Iris pigment epithelial cell (primary cell): ENCODE data around the gene ETV1.

Experiments used
- DNase-seq: peaks from one replicate; pipeline ENCODE4 v3.0.0-alpha.2; 2011; ENCODE audit warnings: low read depth

Gene ETV1

DNA sequence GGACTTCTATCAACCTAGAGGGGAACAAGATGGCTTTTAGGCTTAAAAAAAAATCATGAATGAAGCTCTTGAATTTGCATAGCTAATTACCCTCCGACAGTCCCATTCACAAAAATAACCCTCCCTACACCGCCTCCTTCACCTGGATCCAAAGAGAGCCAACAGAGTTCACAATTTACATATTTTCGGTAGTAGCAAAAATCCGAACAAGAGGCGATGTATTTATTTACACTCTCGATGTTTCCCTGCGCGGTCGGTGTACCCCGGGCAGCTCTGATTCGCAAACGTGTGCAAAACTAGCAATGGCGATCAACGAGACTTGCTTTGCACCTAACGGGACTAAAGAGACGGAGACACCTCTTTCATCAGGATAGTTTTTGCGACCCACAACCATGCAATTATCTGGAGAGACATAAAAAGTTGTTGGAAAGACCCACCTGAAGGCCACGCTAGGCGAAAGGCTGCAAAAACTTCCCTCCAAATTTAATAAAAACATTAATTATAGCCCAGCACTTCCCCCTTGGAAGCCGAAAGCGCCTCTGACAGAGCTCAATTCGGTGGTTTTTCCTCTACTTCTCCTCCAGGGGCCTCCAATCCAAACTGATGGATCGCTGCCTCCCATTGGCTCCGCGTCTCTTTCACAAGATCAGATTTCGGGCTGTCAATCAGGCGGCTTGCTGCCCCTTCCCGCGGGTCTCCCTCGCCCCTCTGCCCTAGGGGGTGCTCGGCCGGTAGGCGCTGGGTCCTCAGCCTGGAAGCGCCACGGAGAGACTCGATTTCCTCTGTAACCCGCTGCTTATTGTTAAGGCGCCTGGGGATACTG, at the start of gene ETV1:
Gene ETV1, minus strand, starts transcription at position 541 of the 823 bp plus-strand sequence. CDS start 614 bp downstream, outside the sequence.
- DNase-seq = peak; percentile 84

DNA sequence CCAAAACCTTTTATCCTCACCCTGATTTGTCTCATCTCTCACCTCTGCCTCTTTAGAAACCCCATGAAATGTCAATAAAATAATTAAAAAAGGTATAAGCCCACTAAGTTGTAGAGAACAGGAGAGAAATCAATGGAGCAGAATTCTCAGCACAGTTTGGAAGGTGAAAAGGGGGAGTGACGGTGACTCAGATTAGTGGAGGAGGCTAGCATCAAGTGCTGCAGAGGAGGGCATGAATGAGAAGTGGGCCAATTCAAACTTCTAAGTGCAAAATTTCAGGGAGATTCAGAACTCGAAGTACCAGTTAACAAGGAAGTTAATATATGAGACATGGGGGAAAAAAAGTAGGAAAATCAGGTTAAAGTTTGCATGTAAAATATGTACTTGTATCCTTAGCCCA, 34.9 kb upstream of the ETV1 start:
- DNase-seq = no peak

GRCh38 chr7:14023838-14024237, 34.4 kb upstream of the ETV1 start:
- peak; percentile 5 for DNase-seq

DNA sequence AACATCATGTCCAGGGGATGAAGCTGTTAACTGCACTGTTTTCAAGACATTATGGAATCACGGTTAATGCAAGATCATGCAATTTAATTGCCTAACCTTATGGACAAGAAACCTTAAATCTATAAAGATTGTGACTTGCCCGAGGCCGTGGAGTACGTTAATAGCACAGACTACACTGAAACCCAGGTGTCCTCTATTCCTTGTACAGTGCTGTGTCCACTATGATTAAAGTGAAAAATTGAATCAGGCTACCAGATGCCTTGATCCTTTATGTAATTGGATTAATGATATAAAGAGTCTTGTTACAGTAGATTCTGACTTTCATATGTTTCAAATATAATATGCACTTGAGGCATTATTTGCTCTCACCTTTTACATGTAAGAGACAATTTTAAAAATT, 33.9 kb upstream of the ETV1 start:
- DNase-seq = no peak

DNA sequence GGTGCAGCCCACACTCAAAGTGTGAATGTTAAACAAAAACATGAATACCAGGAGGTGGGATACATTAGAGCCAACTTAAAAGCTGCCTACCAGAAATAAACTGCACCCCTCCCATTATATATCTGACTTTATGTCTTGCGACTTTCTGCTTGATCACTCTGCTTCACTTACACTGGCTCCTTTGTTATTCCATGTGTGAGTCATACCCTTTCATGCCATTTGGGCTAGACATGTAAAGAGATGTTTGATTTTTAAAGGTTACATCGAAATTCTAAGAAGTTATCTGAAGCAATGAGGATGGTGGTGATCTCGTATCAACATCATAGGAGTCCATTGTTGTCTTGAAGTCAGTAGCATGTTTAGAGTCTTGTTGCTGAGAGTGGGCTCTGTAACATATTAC, 31.6 kb upstream of the ETV1 start:
- peak; percentile 56 for DNase-seq

DNA sequence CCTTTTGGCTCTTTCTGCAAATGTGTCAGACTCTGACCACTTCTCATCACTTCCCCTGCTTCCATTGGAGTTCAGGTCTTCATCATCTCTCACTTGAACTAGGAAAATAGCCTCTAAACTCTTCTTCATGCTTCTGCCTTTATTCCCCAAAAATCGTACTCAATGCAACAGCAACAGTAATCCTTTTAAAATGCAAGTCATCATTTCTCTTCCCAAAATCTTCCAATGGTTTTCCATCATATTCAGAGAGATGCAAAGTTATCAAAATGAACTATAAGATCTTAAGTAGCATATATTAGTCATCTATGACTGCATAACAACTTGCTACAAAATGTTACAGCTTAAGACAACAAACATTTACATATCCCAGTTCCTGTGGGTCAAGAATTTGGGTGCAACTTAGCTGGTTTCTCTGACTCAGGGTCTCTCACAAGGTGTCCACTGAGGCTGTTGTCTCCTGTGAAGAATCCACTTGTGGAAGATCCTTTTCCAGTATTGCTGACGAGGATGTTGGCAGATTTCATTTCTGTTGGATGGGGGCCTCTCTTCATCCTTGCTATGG, 31.0 kb upstream of the ETV1 start:
- peak; percentile 28 for DNase-seq

DNA sequence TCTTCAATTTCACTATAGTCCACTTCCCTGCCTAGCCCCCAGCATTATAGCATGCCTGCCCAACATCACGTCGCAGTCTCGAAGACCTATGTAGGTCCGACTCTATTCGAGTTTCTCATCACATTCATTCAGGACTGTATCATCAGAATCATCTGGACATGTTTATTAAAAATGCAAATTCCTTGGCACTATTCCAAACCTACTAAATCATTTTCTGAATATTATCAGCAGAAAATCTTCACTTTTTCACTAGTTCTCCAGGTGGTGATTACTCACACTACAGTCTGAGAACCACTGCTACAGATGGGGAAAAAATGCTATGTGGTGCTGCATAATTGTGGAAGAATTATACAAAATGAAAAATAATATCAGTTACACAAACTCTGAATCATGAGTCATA, 29.3 kb upstream of the ETV1 start:
- DNase-seq = peak; percentile 20

- DNase-seq = peak; percentile 5
Measured at GRCh38 chr7:14016950-14017349, 27.5 kb upstream of the ETV1 start.

GRCh38 chr7:14013898-14014297, 24.4 kb upstream of the ETV1 start:
- DNase-seq = peak; percentile 5

- DNase-seq = no peak
Measured at GRCh38 chr7:14009453-14010418, 20.3 kb upstream of the ETV1 start.

- DNase-seq = no peak
Measured at GRCh38 chr7:14001139-14001538, 11.7 kb upstream of the ETV1 start.

- no peak for DNase-seq
Measured at GRCh38 chr7:14000247-14000646, 10.8 kb upstream of the ETV1 start.

DNA sequence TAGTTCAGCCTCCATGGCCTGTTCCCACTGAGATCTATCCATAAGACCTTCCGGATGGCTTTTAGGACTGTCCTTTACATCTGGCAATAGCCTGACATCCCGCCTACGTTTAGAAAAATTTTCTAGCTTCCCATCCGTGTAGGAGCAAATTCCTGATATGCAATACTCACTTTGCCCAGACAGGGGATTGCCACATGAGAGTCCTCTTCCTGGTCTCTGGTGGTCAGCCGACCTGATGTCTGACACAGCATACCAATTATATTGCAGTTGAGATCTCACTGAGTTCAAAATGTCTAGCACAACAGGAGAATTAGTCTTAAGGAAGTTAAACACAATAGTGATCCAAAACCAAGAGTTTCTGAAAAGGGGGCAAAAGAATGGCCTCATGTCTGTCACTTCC, 9.4 kb upstream of the ETV1 start:
- DNase-seq = no peak

GRCh38 chr7:13992596-13992964, 3.1 kb upstream of the ETV1 start:
- no peak for DNase-seq

- peak; percentile 11 for DNase-seq
Measured at GRCh38 chr7:13991791-13992595, 2.5 kb upstream of the ETV1 start.

GRCh38 chr7:13990984-13991790, 1.7 kb upstream of the ETV1 start:
- peak; percentile 99 for DNase-seq

DNA sequence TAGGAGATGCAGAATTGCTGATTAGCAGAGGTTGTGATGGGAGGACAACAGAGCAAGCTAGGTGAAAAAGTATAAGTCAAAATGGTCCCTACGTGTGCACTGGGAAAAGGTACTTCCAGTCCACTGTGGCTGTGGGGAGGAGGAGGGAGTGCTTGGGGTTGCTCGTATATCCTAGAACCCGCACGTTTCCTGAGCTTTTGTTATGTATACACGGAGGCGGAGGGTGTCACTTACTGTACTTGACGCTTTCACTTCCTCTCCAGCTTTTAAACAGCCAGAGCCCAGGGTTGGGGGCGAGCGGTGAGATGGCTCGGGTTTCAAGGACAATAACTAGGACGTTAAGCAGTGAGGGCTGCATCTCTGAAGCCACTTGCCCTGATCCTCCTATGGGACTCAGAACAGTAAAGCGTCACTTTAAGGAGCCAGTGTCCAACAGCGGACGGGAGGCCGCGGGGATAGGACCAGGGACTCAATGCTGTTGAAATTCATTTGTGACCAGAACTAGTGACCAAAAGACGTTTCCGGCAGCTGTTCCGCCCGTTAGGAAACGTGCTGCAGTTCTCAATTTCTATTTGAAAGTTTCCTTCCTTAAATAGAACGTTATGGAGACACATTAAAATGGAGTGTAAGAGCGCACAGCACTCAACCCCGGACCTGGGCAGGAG, 985 bp upstream of the ETV1 start:
- peak; percentile 63 for DNase-seq

DNA sequence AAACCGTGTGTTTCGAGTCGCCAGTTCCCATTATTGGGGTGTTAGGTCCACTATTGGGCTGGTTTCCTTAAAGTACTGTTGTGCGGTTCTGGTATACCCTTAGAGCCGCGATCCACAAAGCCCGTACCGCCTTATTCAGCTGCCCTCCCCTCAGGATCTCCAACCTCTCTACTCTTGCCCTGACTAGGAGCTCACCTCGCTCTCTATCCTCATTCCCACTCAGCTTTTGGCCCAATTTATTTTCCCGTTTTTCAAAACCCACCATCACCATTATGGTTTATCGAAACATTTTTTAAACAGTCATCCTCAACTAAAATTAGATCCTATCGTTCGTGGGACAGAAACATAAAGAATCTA, 461 bp upstream of the ETV1 start:
- no peak for DNase-seq

- DNase-seq = peak; percentile 41
Measured at GRCh38 chr7:13988731-13989125, 738 bp downstream of the ETV1 start.

GRCh38 chr7:13988065-13988464, 1.4 kb downstream of the ETV1 start:
- peak; percentile 72 for DNase-seq
